DMS114 treated with DMSO at 0.1 percent for 48 hours (cell line): ENCODE measurements around the gene MUS81.
A peak's percentile ranks its signal among the peaks of the same experiment; 100 is the strongest.
"Not testable (repeated sequence)": the region's sequence is repeated elsewhere in the genome, so short reads cannot be mapped to it uniquely, and the experiment has no call there.

Experiments used
- DNase-seq: peaks from one replicate; lab custom pipeline; 2025; ENCODE audit not compliant: unreplicated experiment; lab: John Stamatoyannopoulos, UW

MUS81 gene, protein sequence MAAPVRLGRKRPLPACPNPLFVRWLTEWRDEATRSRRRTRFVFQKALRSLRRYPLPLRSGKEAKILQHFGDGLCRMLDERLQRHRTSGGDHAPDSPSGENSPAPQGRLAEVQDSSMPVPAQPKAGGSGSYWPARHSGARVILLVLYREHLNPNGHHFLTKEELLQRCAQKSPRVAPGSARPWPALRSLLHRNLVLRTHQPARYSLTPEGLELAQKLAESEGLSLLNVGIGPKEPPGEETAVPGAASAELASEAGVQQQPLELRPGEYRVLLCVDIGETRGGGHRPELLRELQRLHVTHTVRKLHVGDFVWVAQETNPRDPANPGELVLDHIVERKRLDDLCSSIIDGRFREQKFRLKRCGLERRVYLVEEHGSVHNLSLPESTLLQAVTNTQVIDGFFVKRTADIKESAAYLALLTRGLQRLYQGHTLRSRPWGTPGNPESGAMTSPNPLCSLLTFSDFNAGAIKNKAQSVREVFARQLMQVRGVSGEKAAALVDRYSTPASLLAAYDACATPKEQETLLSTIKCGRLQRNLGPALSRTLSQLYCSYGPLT

DNA sequence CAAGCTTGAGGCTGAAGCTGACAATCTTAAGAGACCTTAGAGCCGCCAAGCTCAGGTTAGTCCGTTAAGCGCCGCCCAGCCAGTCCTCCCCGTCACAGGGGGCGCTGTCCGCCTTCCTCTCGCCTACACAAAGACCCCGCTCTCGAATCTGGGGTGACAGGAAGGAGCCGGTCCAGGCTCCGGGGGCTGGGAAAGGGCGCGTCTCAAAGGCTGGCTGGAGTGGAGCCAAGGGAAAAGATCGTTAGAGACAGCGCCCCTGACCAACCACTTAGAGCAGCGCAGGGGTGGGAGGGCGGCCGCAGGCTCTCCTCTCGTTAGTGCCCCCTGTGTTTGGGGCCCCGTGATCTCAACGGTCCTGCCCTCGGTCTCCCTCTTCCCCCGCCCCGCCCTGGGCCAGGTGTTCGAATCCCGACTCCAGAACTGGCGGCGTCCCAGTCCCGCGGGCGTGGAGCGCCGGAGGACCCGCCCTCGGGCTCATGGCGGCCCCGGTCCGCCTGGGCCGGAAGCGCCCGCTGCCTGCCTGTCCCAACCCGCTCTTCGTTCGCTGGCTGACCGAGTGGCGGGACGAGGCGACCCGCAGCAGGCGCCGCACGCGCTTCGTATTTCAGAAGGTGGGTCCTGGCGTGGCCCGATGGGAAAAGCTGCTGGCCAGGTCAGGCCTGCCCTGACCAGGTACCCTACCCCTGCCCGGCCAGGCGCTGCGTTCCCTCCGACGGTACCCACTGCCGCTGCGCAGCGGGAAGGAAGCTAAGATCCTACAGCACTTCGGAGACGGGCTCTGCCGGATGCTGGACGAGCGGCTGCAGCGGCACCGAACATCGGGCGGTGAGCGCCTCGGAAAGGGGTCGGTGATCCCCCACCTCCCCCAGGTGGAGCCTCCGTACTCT, at the start of gene MUS81:
TSS of gene MUS81 (plus strand) at position 156 of the 887 bp plus-strand sequence. CDS start at position 477, 321 bp downstream.
- peak; percentile 89 for DNase-seq

DNA sequence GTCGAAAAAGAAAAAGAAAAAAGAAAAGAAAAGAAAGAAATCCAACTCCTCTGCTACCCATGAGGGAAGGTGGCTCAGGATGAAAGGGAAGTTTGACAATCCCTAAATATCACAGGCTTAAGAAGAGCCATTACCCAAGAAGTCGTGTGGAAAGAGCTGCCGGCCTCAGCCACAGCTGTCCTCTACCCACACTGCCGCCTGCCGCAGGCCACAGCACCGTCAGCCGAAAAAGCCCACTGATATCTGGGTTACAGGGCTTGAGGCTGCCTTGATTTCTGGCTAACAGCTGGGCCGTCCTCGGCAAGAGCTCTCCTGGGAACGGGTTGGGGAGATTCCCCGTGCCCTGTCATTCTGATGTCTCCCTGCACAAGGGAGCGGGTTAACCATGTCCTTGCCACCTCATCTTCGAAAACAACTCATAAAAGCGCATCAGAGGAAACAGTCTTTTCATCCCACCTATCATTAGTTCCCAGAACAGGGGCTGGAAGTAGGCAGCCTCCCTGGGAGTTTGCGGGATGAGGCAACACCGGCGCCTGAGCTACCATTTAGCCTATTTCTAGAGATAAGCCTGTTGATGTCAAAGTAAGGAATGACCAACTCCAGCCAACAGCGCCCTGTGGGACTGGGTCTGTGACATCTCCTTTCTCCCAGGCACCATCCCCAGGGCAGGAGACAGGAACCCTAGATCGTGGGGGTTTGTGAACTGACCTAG, 48.3 kb upstream of the MUS81 start:
- DNase-seq = no peak

DNA sequence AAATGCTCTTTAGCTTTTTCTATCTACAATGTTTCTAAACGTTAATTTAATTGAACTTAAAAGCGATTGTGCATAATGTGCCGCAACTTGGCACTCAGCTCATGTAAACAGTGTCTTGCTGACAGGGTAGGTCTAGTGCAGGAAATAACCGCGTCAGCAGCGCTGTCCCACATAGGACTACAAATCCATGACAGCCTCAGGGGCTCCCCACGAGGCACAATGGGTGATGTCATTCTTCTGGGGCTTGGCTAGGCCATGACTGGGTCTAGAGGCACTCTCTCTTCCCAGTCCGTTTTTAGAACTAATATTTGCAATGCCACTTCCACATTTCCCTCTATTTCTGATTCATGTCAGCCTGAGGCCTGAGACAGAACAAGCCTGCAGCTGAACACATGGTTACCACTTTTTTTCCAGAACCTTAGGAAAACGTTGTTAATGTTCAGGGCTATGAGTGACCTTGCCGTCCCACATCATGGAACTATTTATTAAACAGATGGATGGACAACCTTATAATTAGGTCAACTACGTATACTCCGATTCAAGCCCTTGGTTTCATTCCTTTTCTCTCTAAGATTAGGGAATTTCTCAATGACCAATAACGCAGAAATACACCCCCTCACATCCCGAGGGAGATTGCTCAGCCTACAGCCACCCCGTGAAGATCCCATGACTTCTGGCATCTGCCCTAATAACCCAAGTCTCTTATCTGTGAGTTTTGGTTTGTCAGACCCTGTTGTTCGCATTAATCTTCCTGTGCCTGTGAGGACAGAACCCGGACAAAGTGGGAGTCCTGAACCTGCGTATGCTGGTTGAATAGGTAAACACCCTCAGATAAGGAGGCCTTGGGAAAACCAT, 45.9 kb upstream of the MUS81 start:
- DNase-seq = no peak

- no peak for DNase-seq
Measured at GRCh38 chr11:65814986-65815565, 45.2 kb upstream of the MUS81 start.

GRCh38 chr11:65816696-65817095, 43.5 kb upstream of the MUS81 start:
- no peak for DNase-seq

DNA sequence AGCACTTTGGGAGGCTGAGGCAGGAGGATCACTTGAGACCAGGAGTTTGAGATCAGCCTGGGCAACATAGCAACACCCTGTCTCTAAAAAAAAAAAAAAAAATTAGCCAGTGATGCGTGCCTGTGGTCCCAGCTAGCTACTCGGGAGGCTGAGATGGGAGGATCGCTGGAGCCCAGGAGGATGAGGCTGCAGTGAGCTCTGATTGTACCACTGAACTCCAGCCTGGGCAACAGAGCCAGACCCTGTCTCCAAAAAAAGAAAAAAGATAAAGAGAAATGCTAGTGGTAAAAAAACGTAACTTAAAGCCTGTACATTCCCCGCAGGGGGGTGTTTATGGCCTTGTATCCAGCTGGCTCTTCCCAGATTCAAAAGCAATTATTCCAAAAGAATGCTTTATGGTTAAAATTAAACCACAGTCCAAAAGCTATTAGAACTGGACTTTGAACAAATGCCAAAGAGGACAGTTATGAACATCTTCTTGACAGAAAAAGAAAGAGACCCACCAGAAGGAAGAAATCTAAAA, 42.9 kb upstream of the MUS81 start:
- no peak for DNase-seq

DNA sequence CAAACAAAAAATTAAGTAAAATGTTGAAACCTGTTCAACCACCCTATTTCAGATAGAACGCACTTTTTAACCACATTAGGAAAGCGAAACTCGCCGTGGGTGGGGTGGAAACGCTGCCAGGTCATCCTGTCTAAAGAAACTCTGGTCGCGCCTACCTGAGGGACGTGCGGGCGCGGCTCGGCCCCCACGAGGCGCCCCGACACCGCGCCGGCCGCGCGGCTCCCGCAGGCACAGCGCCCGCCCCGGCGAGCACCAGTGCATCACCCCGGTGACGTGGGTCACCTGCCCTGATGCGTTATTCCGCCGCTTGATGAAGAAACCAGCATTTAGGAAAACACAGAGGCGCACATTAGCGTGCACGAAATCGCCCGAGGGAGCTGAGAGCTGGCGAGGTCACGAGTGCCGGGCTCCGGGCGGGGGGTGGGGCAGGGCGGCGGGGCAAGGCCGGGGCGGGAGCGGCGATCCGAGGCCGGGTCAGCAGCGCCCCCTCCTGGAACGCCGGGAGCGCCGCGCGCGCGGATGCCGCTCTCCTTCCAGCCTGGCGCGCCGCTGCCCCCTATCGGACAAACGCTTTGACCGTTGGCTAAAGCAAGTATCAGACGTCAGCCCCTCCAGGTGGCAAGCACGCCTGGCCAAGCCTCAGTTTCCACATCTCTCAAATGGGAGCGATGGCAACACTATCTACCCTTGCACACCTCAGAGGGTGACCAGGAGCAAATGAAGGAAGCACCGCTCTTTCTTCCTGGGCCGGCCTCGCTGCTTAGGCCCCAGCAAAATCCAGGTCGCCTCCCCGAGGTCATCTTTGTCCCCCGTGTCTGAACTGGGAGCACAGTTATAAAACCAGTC, 42.2 kb upstream of the MUS81 start:
- DNase-seq = peak; percentile 76

DNA sequence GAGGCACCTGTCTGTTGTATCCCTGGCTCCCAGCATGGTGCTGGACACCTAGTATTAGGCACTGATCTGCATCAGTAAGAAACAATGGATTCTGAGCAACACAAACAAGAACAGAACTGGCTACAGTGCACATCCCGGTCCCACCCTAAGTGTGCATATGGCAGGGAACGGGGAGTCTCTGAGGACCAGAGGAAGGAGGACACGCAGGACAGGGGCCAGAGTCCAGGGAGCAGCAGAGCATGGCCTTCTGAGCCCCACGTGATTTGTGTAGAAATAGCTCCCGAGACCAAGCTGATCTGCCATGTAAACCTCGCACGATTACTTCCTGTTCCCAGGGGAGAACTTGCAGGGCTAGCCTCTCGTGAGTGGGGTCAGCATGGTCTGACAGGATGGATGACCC, 39.1 kb upstream of the MUS81 start:
- no peak for DNase-seq

DNA sequence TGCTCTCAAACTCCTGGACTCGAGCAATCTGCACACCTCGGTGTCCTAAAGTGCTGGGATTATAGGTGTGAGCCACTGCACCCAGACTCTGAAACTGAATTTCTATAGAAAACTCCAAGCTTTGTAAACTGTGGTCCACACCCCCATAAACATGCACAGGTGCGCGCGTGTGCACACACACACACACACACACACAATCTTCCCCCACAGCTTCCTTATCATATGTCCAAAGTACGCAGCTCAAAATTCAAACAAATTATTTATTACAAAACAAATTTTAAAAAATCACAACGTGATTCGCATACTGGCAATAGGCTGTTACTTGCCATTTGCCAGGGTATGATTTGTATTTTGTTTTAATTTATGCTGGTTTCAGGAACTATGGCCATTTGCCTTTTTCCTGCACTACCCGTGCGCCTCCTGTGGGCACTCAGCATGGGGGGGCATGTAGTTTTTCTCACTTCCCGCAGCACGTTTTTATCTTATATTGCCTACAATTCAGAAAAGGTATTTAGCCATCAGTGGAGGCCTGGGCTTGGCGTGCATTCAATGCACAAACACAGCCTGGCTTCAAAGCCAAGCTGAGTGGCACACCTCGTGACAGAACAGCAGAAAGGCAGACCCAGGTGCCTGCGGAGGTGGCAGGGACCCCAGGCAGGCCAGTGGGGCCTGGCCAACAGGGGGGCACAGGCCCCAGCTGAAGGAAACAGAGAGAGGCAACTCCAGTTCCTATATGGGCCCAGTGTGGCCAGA, 37.3 kb upstream of the MUS81 start:
- no peak for DNase-seq

DNA sequence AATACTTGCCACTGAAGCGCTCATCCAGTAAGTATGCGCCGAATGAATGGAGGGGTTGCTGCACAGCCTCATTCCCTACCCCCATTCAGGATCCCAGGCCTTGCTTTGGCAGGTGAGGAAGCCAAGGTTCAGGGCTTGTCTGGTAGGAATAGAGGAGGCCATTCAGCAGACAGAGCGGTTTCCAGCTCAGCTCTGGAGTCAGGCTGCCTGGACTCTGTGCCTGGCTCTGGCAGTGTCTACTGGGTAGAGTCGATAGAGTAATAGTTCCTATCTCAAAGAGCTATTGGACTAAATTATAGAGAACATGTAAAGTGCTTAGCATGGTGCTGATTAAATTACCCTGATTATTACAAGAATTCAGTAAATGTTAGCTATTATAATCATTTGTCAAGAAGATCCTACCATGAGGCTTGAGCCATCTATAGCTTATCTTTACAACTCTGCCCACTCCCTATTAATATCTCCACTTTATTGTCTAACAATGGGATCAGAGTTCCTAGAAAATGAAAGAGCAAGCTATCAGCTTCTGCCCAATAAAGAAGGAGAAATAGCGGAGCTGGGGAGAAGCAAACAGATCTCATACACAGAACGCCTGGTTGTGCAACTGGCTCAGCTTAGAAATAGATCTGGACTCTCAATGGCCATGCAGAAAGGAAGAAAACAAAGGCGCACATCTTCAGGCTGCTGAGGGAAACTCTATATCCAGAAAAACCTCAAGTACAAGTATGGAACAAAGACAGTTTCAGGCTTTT, 33.1 kb upstream of the MUS81 start:
- DNase-seq = no peak

DNA sequence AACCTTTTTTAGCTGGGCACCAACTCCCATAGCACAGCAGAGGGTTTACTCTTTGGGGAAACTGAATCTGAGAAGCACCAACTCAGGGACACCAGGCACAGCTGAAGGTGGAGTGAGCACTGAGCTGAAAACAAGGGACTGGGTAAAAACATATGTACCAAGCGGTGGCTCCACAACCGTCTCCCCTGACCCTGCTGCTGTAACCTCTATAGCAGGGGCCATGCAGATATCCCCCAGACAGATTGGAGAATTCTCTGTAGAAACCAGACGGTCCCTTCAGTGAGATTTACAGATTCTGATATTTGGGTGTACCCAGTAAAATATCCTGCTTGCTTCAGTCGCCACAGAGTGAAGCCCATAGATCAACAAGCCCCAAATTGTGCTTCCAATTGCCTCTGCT, 30.8 kb upstream of the MUS81 start:
- DNase-seq = no peak

DNA sequence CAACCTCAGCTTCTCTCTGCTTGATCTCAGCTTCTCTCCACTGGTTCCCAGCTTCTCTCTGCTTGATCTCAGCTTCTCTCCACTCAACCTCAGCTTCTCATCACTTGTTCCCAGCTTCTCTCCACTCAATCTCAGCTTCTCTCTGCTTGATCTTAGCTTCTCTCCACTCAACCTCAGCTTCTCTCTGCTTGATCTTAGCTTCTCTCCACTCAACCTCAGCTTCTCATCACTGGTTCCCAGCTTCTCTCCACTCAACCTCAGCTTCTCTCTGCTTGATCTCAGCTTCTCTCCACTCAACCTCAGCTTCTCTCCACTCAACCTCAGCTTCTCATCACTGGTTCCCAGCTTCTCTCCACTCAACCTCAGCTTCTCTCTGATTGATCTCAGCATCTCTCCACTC, 28.0 kb upstream of the MUS81 start:
- DNase-seq = not testable (repeated sequence)

GRCh38 chr11:65833297-65834030, 26.8 kb upstream of the MUS81 start, which contains the start of gene SNX32:
Gene SNX32 (plus strand): TSS chr11:65833963. CDS start chr11:65834066, 103 bp downstream.
- DNase-seq = peak; percentile 90

- DNase-seq = no peak
Measured at GRCh38 chr11:65834202-65834601, 26.0 kb upstream of the MUS81 start.

GRCh38 chr11:65842144-65842543, 18.1 kb upstream of the MUS81 start:
- DNase-seq = no peak

GRCh38 chr11:65843811-65844210, 16.4 kb upstream of the MUS81 start:
- no peak for DNase-seq
